GM23338 (cell line): Measurements from ENCODE around the gene CCDC81. TPM values are rescaled to one million over a fixed set of nuclear protein-coding genes. Genes with fewer than 3 reads are reported as not detected.

Experiments used
- ATAC-seq: fragments of 200-7000 bp; cut with Tn5 transposase; 3 replicates; pipeline ENCODE4 v1.9.1; 2020
- DNase-seq: peaks from one replicate; pipeline ENCODE4 v3.0.0-alpha.2; 2015; ENCODE audit warnings: low spot score
- H2AFZ ChIP-seq: fragments of 200-600 bp; sonication (generic); 2 replicates; pipeline ENCODE4 v1.8.0; 2016; ENCODE audit warnings: antibody characterized with exemption, mild to moderate bottlenecking, moderate library complexity
- H3F3A ChIP-seq: fragments of 200-600 bp; sonication (generic); replicated peaks from 2 replicates; pipeline ENCODE4 v1.8.0; 2017; ENCODE audit warnings: antibody characterized with exemption, mixed run types, low read depth
- H3K27ac ChIP-seq: fragments of 200-600 bp; sonication (generic); 2 replicates; pipeline ENCODE4 v1.6.1; 2016; ENCODE audit warnings: low read depth
- H3K27me3 ChIP-seq: fragments of 200-600 bp; sonication (generic); 2 replicates; pipeline ENCODE4 v1.8.0; 2016; ENCODE audit warnings: mild to moderate bottlenecking, mixed run types, moderate library complexity; ENCODE audit not compliant: insufficient read depth
- H3K36me3 ChIP-seq: fragments of 200-600 bp; sonication (generic); 2 replicates; pipeline ENCODE4 v1.8.0; 2016; ENCODE audit warnings: mild to moderate bottlenecking; ENCODE audit not compliant: insufficient read depth
- H3K4me1 ChIP-seq: fragments of 200-600 bp; sonication (generic); 2 replicates; pipeline ENCODE4 v1.8.0; 2016; ENCODE audit warnings: mild to moderate bottlenecking, moderate library complexity; ENCODE audit not compliant: insufficient read depth
- H3K4me2 ChIP-seq: fragments of 200-600 bp; sonication (generic); 2 replicates; pipeline ENCODE4 v1.7.1; 2017; ENCODE audit warnings: mixed run types
- H3K4me3 ChIP-seq: fragments of 200-600 bp; sonication (generic); 2 replicates; pipeline ENCODE4 v1.6.1; 2016; ENCODE audit warnings: mixed run types
- H3K79me2 ChIP-seq: fragments of 200-600 bp; sonication (generic); replicated peaks from 2 replicates; pipeline ENCODE4 v1.8.0; 2017; ENCODE audit warnings: mild to moderate bottlenecking; ENCODE audit not compliant: insufficient read depth
- H3K9me2 ChIP-seq: fragments of 200-600 bp; sonication (generic); 2 replicates; pipeline ENCODE4 v1.8.0; 2017; ENCODE audit not compliant: insufficient read depth
- H4K20me1 ChIP-seq: fragments of 200-600 bp; sonication (generic); replicated peaks from 2 replicates; pipeline ENCODE4 v1.8.0; 2017; ENCODE audit warnings: mild to moderate bottlenecking; ENCODE audit not compliant: insufficient read depth
- H3K27ac Mint-ChIP-seq: 2 replicates; pipeline ENCODE4 v1.8.0; 2020; ENCODE audit warnings: inconsistent platforms, mild to moderate bottlenecking, moderate library complexity, mixed read lengths
- H3K27me3 Mint-ChIP-seq: 3 replicates; pipeline ENCODE4 v1.8.0; 2022; ENCODE audit warnings: low read depth, mild to moderate bottlenecking, moderate library complexity, mixed read lengths, inconsistent platforms; ENCODE audit not compliant: insufficient read depth, poor library complexity
- H3K36me3 Mint-ChIP-seq: 3 replicates; pipeline ENCODE4 v1.8.0; 2021; ENCODE audit warnings: low read depth, mild to moderate bottlenecking, inconsistent platforms, moderate library complexity, mixed read lengths
- H3K4me1 Mint-ChIP-seq: 3 replicates; pipeline ENCODE4 v1.8.0; 2020; ENCODE audit warnings: mild to moderate bottlenecking, inconsistent platforms, mixed read lengths
- H3K4me3 Mint-ChIP-seq: 3 replicates; pipeline ENCODE4 v1.8.0; 2021; ENCODE audit warnings: moderate library complexity, mild to moderate bottlenecking, inconsistent platforms, mixed read lengths
- H3K9me3 Mint-ChIP-seq: 3 replicates; pipeline ENCODE4 v1.8.0; 2020; ENCODE audit warnings: moderate library complexity, mild to moderate bottlenecking, inconsistent platforms, mixed read lengths
- CREB1 ChIP-seq: fragments of 250-450 bp; sonication (Bioruptor Pico); IDR thresholded peaks from 2 replicates; pipeline ENCODE4 v1.5.0; 2020; ENCODE audit warnings: low read depth, mild to moderate bottlenecking, moderate library complexity
- EZH2phosphoT487 ChIP-seq: fragments of 200-600 bp; sonication (generic); IDR thresholded peaks from one replicate; pipeline ENCODE4 v1.8.1; 2018; ENCODE audit warnings: antibody characterized with exemption; ENCODE audit not compliant: unreplicated experiment
- JUNB ChIP-seq: IDR thresholded peaks from one replicate; pipeline ENCODE4 v1.6.1; 2016; ENCODE audit warnings: antibody characterized with exemption; ENCODE audit not compliant: unreplicated experiment
- NANOG ChIP-seq: IDR thresholded peaks from 2 replicates; pipeline ENCODE4 v1.6.1; 2016; ENCODE audit warnings: antibody characterized with exemption, borderline replicate concordance
- POLR2AphosphoS5 ChIP-seq: IDR thresholded peaks from 2 replicates; pipeline ENCODE4 v1.6.1; 2016; ENCODE audit warnings: antibody characterized with exemption, low read depth
- STAT1 ChIP-seq: IDR thresholded peaks from one replicate; pipeline ENCODE4 v1.6.1; 2016; ENCODE audit warnings: antibody characterized with exemption; ENCODE audit not compliant: unreplicated experiment
- ZNF114 ChIP-seq: fragments of 250-450 bp; sonication (Bioruptor Pico); IDR thresholded peaks from 2 replicates; pipeline ENCODE4 v1.5.0; 2020; ENCODE audit warnings: mild to moderate bottlenecking, moderate library complexity
- ZNF331 ChIP-seq: fragments of 250-450 bp; sonication (Bioruptor Pico); IDR thresholded peaks from 2 replicates; pipeline ENCODE4 v1.5.0; 2020; ENCODE audit warnings: low read depth, mild to moderate bottlenecking, moderate library complexity
- polyA plus RNA-seq: library from polyadenylated mRNA; unstranded; fragments of >200 nt; fragmentation: Nextera tagmentation; extraction: Ambion mirVana; gene quantifications from 2 replicates; pipeline ENCODE4 v1.2.1, GENCODE V29; 2016
- total RNA-seq: library from RNA; depleted of rRNA; stranded (reverse); fragments of >200 nt; shearing (Covaris generic); gene quantifications from 2 replicates; pipeline ENCODE4 v1.2.3, GENCODE V29; 2014
- TF ChIP-seq, protein P1 (sequence below): IDR thresholded peaks from one replicate; pipeline ENCODE4 v1.6.1; 2018; ENCODE audit warnings: antibody characterized with exemption; ENCODE audit not compliant: unreplicated experiment
- TF ChIP-seq, protein P2 (sequence below), 2 experiments: fragments of 200-600 bp in 1 of 2; sonication (generic) in 1 of 2; conservative IDR thresholded peaks; 2 replicates each; pipeline versions ENCODE4 v1.5.1 to v1.6.1; 2016 to 2017; ENCODE audit warnings: antibody characterized with exemption in 2 of 2, low read depth in 2 of 2, mild to moderate bottlenecking in 2 of 2, moderate library complexity in 1 of 2
- TF ChIP-seq, protein P3 (sequence below): IDR thresholded peaks from 2 replicates; pipeline ENCODE4 v1.6.1; 2016; ENCODE audit warnings: antibody characterized with exemption

Gene CCDC81
- total and polyA plus RNA-seq, 2 experiments from 2014 or later, result 0.37 to 4.3 TPM

DNA sequence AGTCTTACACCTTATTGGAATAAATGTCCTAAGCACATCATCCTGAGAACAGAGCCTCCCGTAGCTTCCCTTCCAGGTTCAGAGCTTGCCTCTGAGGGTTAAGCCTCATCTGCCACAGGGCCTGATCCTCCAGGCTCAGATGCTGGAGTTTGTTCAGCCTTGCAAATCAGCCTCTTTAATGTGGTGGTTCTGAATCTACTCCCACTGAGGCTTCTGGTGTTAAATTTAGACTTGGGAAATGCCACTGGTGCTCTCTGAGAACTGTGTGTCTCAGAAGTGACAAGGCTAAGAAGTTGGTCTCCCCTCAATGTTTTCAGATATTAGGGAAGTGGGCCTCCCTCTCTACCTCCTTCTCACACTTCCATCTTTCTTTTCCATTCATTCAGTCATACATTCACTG lies 68.7 kb downstream of the CCDC81 start:
- no peaks in the 10 kb centered on the region; the same call in 2 of the 3 replicates for H3K4me1 Mint-ChIP-seq
- no peak for ATAC-seq
- Histone ChIP-seq H3K36me3 (no peaks in the 10 kb centered on the region), H4K20me1 (no peaks in the 10 kb centered on the region), H3F3A (no peaks in the 10 kb centered on the region), H3K4me1 (no peaks in the 10 kb centered on the region), H3K27me3 (no peaks in the 10 kb centered on the region), H2AFZ (no peak overlapping the region), H3K4me2 (no peak overlapping the region), H3K27ac (no peak overlapping the region), H3K9me2 (peaks cover 11% of the 10 kb centered on the region; the same call in 1 of the 2 replicates), H3K4me3 (no peak overlapping the region), H3K79me2 (no peaks in the 10 kb centered on the region)
- peaks cover 2% of the 10 kb centered on the region for H3K27me3 Mint-ChIP-seq
- H3K27ac Mint-ChIP-seq, result no peak overlapping the region
- no peaks in the 10 kb centered on the region for H3K9me3 Mint-ChIP-seq
- no peak overlapping the region for H3K4me3 Mint-ChIP-seq
- TF ChIP-seq EZH2phosphoT487, result no peak
- TF ChIP-seq, protein P1, sequence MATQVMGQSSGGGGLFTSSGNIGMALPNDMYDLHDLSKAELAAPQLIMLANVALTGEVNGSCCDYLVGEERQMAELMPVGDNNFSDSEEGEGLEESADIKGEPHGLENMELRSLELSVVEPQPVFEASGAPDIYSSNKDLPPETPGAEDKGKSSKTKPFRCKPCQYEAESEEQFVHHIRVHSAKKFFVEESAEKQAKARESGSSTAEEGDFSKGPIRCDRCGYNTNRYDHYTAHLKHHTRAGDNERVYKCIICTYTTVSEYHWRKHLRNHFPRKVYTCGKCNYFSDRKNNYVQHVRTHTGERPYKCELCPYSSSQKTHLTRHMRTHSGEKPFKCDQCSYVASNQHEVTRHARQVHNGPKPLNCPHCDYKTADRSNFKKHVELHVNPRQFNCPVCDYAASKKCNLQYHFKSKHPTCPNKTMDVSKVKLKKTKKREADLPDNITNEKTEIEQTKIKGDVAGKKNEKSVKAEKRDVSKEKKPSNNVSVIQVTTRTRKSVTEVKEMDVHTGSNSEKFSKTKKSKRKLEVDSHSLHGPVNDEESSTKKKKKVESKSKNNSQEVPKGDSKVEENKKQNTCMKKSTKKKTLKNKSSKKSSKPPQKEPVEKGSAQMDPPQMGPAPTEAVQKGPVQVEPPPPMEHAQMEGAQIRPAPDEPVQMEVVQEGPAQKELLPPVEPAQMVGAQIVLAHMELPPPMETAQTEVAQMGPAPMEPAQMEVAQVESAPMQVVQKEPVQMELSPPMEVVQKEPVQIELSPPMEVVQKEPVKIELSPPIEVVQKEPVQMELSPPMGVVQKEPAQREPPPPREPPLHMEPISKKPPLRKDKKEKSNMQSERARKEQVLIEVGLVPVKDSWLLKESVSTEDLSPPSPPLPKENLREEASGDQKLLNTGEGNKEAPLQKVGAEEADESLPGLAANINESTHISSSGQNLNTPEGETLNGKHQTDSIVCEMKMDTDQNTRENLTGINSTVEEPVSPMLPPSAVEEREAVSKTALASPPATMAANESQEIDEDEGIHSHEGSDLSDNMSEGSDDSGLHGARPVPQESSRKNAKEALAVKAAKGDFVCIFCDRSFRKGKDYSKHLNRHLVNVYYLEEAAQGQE, result no peak
- no peaks in the 10 kb centered on the region for H3K36me3 Mint-ChIP-seq
- no peak for DNase-seq

DNA sequence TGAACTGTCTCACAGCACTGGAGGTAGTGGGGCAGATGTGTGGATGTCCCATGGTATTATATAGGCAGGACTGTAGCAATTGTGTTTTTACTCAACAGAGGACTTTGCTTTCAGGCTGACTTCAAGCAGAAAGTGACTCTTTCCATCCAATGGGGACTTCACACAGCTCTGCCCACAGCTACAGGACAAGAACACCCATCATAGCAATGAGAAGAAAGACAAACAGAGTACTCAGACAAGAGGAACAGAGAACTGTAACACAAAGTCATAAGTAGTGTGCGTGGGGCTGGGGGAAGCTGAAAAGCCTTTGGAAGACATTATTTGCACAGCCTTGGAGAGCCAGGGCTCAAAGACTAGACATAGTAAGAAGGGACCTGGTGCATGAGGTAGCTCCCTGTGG lies 70.3 kb downstream of the CCDC81 start:
- ATAC-seq (no peak), DNase-seq (no peak)
- Mint-ChIP-seq H3K4me1 (no peaks in the 10 kb centered on the region), H3K36me3 (no peaks in the 10 kb centered on the region), H3K4me3 (no peak overlapping the region), H3K27me3 (peaks cover 2% of the 10 kb centered on the region), H3K9me3 (no peaks in the 10 kb centered on the region), H3K27ac (no peak overlapping the region)
- H3K36me3 ChIP-seq, result no peaks in the 10 kb centered on the region
- H3K4me3 ChIP-seq, result no peak overlapping the region
- H3K4me1 ChIP-seq, result no peaks in the 10 kb centered on the region
- H3K9me2 ChIP-seq, result peaks cover 16% of the 10 kb centered on the region; the same call in 1 of the 2 replicates
- no peak overlapping the region for H3K27ac ChIP-seq
- H3K4me2 ChIP-seq, result no peak overlapping the region
- no peaks in the 10 kb centered on the region for H3K79me2 ChIP-seq
- H3K27me3 ChIP-seq, result no peaks in the 10 kb centered on the region
- no peaks in the 10 kb centered on the region for H4K20me1 ChIP-seq
- H2AFZ ChIP-seq, result no peak overlapping the region
- H3F3A ChIP-seq, result no peaks in the 10 kb centered on the region
- TF ChIP-seq NANOG, result no peak
- no peak for TF ChIP-seq CREB1 (CRISPR knock-in tag)
- TF ChIP-seq, protein P1, result no peak
- TF ChIP-seq, protein P2, sequence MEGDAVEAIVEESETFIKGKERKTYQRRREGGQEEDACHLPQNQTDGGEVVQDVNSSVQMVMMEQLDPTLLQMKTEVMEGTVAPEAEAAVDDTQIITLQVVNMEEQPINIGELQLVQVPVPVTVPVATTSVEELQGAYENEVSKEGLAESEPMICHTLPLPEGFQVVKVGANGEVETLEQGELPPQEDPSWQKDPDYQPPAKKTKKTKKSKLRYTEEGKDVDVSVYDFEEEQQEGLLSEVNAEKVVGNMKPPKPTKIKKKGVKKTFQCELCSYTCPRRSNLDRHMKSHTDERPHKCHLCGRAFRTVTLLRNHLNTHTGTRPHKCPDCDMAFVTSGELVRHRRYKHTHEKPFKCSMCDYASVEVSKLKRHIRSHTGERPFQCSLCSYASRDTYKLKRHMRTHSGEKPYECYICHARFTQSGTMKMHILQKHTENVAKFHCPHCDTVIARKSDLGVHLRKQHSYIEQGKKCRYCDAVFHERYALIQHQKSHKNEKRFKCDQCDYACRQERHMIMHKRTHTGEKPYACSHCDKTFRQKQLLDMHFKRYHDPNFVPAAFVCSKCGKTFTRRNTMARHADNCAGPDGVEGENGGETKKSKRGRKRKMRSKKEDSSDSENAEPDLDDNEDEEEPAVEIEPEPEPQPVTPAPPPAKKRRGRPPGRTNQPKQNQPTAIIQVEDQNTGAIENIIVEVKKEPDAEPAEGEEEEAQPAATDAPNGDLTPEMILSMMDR (conservative IDR thresholded peaks at IDR 0.05; ENCODE audit: low read depth in 2 of 2), result no peak
- TF ChIP-seq EZH2phosphoT487, result no peak
- no peak for TF ChIP-seq JUNB
- no peak for TF ChIP-seq ZNF114 (CRISPR knock-in tag)
- no peak for TF ChIP-seq POLR2AphosphoS5
- TF ChIP-seq STAT1, result no peak
- TF ChIP-seq ZNF331 (CRISPR knock-in tag), result no peak
- TF ChIP-seq, protein P3, sequence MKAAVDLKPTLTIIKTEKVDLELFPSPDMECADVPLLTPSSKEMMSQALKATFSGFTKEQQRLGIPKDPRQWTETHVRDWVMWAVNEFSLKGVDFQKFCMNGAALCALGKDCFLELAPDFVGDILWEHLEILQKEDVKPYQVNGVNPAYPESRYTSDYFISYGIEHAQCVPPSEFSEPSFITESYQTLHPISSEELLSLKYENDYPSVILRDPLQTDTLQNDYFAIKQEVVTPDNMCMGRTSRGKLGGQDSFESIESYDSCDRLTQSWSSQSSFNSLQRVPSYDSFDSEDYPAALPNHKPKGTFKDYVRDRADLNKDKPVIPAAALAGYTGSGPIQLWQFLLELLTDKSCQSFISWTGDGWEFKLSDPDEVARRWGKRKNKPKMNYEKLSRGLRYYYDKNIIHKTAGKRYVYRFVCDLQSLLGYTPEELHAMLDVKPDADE, result no peak
